ENCODE data around the gene PRIM1.
"Not testable (repeated sequence)": the region's sequence is repeated elsewhere in the genome, so short reads cannot be mapped to it uniquely, and the experiment has no call there.

PRIM1 gene

GRCh38 chr12:56728139-56728861 is 23.8 kb downstream of the PRIM1 start:
- DNase-seq (ENCODE audit: low read depth in 2 of 2), result no peak
- TF ChIP-seq, protein P1, sequence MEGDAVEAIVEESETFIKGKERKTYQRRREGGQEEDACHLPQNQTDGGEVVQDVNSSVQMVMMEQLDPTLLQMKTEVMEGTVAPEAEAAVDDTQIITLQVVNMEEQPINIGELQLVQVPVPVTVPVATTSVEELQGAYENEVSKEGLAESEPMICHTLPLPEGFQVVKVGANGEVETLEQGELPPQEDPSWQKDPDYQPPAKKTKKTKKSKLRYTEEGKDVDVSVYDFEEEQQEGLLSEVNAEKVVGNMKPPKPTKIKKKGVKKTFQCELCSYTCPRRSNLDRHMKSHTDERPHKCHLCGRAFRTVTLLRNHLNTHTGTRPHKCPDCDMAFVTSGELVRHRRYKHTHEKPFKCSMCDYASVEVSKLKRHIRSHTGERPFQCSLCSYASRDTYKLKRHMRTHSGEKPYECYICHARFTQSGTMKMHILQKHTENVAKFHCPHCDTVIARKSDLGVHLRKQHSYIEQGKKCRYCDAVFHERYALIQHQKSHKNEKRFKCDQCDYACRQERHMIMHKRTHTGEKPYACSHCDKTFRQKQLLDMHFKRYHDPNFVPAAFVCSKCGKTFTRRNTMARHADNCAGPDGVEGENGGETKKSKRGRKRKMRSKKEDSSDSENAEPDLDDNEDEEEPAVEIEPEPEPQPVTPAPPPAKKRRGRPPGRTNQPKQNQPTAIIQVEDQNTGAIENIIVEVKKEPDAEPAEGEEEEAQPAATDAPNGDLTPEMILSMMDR (IDR thresholded peaks at IDR 0.05; ENCODE audit: low read depth, low read length), result no peak
- H3K4me3 ChIP-seq (replicated peaks in 1 of 2; ENCODE audit: low read depth in 2 of 2, low read length in 2 of 2), result no peak overlapping the region

GRCh38 chr12:56726196-56726675 is 25.9 kb downstream of the PRIM1 start:
- not testable (repeated sequence) for DNase-seq (ENCODE audit: low read depth in 2 of 2); H3K4me3 ChIP-seq (replicated peaks in 1 of 2; ENCODE audit: low read depth in 2 of 2, low read length in 2 of 2)

GRCh38 chr12:56725723-56726102 is 26.4 kb downstream of the PRIM1 start:
- peak overlapping the region; percentile 90 to 99 for H3K4me3 ChIP-seq (replicated peaks in 1 of 2; ENCODE audit: low read depth in 2 of 2, low read length in 2 of 2)
- TF ChIP-seq, protein P1 (IDR thresholded peaks at IDR 0.05; ENCODE audit: low read depth, low read length), result no peak
- DNase-seq (ENCODE audit: low read depth in 2 of 2), result no peak

DNA sequence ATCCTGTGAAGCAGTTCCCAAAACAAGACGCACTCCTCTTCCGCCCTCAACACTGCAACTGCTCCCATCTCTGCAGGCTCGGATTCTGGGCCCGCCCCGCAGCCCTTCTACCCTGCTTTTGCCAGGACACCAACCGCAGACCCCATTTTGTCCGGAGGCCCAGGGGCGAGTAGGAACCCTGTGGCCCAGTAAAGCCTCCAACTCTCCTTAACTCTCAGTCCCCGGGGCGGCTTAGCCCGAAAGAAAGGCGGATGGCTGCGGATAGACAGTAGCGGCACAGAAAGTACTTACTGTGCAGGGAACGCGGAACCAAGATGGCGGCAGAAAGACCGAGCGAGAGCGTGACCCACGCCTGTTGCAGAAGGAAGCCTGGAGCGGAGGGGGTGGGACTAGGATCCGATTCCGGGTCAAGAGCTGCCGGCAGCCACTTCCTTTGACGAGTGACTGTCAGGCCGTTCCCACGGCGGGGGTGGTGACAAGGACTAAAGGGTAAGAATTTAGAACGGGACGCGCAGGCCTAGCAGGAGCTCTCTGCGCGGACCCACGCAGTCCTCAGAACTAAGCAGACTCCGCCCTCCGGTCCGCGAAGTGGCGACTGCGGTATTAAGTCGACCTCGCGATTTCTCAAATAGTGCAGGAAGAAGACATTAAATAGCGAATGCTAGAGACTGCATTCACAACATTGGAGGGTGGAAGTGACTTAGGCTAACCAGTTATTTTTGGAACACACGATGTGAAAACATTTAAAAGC is 27.0 kb downstream of the PRIM1 start, which contains the start of gene NACA:
TSS of gene NACA (minus strand) at position 328 of the 751 bp plus-strand sequence. CDS start 778 bp downstream, outside the sequence.
- peak; percentile 98 to 99 for DNase-seq (ENCODE audit: low read depth in 2 of 2)
- TF ChIP-seq, protein P1 (IDR thresholded peaks at IDR 0.05; ENCODE audit: low read depth, low read length), result no peak
- H3K4me3 ChIP-seq (replicated peaks in 1 of 2; ENCODE audit: low read depth in 2 of 2, low read length in 2 of 2), result peak within 1 kb of the TSS; percentile 90 to 99

GRCh38 chr12:56724701-56724971 is 27.5 kb downstream of the PRIM1 start:
- TF ChIP-seq, protein P1 (IDR thresholded peaks at IDR 0.05; ENCODE audit: low read depth, low read length), result no peak
- DNase-seq (ENCODE audit: low read depth in 2 of 2), result no peak
- H3K4me3 ChIP-seq (replicated peaks in 1 of 2; ENCODE audit: low read depth in 2 of 2, low read length in 2 of 2), result peak overlapping the region; percentile 90 to 99

GRCh38 chr12:56723889-56724700 is 28.0 kb downstream of the PRIM1 start:
- TF ChIP-seq, protein P1 (IDR thresholded peaks at IDR 0.05; ENCODE audit: low read depth, low read length), result no peak
- peak; percentile 87 to 88 for DNase-seq (ENCODE audit: low read depth in 2 of 2)
- H3K4me3 ChIP-seq (replicated peaks in 1 of 2; ENCODE audit: low read depth in 2 of 2, low read length in 2 of 2), result peak overlapping the region; percentile 90 to 99

DNA sequence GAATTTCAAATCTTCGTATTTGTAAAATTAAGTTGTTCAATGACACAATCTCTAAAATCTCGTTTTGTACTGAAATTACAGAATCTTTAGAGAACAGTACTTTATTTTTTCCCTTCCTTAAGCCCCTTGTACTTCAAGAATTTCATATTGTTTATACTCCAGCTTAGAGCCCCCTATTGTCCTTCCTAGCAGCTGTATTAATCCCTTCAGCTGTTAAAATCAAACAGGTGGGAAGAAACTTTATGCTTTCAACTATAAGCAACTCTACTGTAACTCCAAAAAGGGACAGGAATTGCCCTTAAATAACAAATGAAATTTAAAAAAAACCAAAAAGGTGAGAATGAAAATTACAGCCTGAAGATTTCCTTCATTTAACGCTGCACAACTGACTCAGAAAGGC is 28.8 kb downstream of the PRIM1 start:
- H3K4me3 ChIP-seq (replicated peaks in 1 of 2; ENCODE audit: low read depth in 2 of 2, low read length in 2 of 2), result peak overlapping the region; percentile 90 to 99
- DNase-seq (ENCODE audit: low read depth in 2 of 2), result no peak
- TF ChIP-seq, protein P1 (IDR thresholded peaks at IDR 0.05; ENCODE audit: low read depth, low read length), result no peak
